Measurements from ENCODE around the gene MMADHC. TPM values are rescaled to one million over a fixed set of nuclear protein-coding genes. Genes with fewer than 3 reads are reported as not detected.
A peak's percentile ranks its signal among the peaks of the same experiment; 100 is the strongest.

Gene MMADHC
- total RNA-seq (2014; rRNA removed; shearing (Covaris generic)) = 245 and 248 TPM in 2 replicates

DNA sequence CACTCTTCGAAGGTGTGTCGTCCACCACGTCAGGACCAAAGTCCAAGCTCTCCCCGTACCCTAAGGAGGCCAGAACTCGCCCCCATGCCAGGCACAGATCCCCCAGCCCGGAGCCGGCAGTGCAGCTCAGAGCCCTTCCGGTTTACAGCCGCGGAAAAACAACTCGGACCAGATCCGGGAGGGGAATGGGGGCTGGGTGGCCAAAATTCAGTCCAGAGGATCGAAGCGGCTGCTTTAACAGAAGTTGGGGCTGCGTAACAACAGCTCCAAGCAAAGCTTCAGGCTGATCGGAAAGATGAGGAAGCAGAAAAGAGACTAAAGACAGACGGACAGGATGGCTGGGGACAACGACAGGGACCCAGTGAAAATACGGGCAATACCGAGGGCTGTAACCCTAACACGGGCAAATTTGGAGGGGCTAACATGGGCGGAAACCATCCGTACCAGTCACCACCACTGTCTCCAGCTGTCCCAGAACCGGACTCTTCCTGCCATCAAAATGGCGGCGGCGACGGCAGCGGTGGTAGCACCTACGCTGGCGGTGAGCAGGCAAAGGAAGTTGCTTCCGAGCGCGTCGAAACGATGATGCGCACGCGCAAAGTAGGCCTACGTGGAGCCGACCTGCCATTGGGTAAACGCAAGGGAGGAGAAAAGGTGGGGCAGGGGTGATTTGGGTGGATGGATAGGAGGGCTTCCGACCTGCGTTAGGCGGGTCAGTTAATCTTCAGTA lies at the start of gene MMADHC:
Gene MMADHC, minus strand, starts transcription at position 556 of the 730 bp plus-strand sequence. CDS start 678 bp downstream, outside the sequence.
- peak; percentile 93 for DNase-seq (ENCODE audit: low read depth)

GRCh38 chr2:149634103-149634502 lies 46.5 kb upstream of the MMADHC start:
- DNase-seq (ENCODE audit: low read depth) = no peak

DNA sequence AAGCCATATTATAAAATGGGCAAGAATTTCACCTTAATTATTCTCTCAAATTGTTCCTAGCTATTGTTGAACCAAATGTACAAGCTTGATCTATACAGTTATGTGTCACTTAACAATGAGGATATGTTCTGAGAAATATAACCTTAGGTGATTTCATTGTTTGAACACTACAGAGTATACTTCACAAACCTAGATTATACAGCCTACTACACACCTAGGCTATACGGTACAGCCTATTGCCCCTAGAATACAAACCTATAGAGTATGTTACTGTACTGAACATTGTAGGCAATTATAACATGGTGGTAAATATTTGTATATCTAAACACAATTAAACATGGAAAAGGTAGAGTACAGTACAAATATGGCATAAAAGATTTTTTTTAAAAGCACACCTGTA lies 42.9 kb upstream of the MMADHC start:
- DNase-seq (ENCODE audit: low read depth) = no peak

DNA sequence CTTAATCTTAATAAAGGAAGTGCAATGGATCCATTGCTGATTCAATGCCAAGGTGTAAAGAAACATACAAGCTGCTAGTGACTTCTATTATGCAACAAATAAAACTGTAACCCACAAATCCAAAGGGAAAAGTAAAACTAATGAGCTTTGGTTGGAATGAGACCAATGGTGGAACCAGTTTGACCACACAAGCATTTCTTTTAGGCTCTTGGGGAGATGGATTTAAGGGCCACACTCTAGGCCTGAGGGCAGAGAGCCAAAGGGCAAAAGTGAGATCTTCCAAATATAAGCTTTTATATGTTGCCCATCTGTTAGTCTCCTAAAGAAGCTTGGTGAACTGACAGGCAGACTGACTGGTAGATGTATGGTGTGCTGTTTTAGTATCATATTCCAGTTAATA lies 41.5 kb upstream of the MMADHC start:
- no peak for DNase-seq (ENCODE audit: low read depth)

DNA sequence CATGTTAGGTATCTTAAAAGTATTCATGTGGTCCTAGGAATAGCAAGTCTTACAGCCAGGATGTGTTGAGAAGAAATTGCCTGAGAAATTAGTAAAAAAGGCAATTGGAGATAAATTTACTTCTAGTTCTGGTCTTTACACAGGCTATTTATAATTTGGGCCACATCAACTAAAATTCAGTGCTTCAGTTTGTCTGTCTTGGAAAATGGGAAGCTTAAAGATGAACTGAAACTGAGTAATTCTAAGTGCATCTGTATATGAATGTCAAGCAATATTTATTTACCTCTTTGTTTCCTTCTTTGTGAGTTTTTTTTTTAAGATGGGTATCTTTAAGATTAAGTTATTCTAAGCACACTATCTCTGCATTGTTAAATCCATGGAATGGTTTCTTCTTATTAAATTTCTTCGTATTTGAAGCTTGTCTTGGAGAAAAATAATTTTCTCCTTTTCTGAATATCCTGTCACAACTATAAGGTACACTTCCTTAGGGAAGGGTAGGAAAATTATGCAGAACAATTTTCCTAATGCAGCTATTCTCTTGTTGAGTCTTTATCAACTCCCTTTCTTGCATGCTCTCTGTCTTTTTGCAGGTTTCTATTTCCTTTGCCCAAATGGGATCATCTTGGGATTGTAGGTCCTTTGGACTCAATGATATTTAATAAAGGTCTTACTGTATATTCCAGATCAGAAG lies 39.7 kb upstream of the MMADHC start:
- no peak for DNase-seq (ENCODE audit: low read depth)

DNA sequence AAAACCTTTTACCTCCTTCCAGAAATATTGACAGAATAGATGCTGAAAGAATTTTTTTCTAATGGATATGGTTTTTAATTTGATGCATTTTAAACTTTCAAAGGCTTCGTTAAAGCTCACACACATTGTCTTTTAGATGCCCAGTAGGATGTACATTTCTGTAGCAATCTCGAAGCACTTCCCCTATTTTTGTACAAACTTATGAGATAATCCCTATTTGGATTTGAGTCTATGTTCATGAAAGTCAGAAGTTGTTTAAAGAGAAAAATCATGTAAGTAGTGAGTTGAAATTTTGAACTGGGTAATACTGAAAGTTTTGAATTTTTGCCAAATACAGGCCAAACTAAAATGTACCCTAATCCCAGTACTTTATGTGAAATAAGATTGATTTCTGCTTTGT lies 38.1 kb upstream of the MMADHC start:
- DNase-seq (ENCODE audit: low read depth) = no peak

GRCh38 chr2:149625271-149625670 lies 37.7 kb upstream of the MMADHC start:
- no peak for DNase-seq (ENCODE audit: low read depth)

- DNase-seq (ENCODE audit: low read depth) = no peak
Measured at GRCh38 chr2:149622343-149622742, 34.8 kb upstream of the MMADHC start.

DNA sequence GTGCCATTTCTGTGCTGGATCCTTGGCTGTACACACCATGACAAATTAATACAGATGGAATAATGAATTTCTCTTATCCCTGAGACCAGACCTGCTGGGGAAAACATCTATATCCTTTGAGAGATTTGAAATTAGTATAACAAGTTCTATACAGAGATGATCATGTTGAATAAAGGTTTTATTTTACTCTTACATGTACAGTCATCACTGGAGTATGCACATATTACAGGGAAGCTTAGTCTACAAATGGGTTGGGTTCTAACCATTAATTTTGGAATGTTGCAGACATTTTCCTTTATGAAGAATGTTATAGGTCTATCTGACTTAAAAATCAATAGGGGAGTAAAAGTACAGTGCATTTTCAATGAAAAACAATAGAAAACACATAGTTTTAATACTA lies 29.9 kb upstream of the MMADHC start:
- DNase-seq (ENCODE audit: low read depth) = peak; percentile 15

DNA sequence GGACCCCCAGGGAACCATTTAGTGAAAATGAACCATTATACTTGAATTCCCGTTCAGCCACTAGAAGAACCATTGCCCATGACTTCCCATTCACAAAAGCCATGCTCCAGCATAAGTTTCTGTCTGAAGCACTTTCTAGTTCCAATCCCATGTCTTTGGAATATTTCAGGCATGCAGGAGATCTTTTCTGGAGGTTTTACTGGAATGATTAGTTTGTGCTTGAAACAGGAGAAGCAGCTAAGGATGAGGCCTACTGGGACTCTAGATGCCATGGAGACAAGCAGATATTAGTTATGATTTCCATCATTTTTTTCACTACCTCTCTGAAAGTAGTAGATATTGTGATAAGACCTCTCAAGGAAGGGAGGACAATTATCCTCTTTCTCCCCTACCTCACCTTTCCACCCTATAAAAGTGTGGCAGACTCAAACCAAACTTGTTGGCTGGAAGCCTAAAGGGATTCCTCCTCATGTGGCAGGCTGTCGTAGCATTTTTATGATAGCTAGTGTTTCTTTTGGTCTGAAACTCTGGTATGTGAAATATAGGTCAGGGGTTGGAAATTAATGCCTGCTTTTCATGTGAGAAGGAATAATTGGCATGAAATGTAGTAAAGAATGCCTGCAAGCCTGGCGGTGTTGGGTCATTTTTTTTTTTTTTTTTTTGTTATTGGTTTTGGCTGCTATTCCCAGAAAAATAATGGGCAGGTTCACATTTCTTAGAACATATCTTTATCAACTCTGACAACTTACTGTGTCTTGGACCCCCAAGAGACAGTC lies 29.3 kb upstream of the MMADHC start:
- DNase-seq (ENCODE audit: low read depth) = peak; percentile 12

DNA sequence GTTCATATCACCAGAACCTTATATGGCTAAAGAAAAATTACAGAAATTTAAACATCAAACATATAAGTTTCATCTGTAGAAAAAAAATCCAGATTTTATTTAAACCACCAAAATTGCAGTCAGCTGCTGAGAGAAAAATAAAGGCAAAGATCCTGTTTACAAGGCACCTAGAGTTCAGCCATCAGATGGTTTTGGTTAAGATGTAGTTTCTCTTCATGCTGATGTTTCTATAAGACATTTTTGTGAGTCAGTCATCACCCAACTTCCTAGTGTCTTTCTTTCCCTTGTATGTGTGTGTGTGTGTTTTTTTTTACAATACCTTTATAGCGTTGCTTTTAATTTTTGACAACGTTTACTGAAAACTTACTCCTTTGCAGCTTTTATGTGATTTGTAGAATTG lies 26.1 kb upstream of the MMADHC start:
- DNase-seq (ENCODE audit: low read depth) = no peak

- no peak for DNase-seq (ENCODE audit: low read depth)
Measured at GRCh38 chr2:149612122-149612521, 24.5 kb upstream of the MMADHC start.

DNA sequence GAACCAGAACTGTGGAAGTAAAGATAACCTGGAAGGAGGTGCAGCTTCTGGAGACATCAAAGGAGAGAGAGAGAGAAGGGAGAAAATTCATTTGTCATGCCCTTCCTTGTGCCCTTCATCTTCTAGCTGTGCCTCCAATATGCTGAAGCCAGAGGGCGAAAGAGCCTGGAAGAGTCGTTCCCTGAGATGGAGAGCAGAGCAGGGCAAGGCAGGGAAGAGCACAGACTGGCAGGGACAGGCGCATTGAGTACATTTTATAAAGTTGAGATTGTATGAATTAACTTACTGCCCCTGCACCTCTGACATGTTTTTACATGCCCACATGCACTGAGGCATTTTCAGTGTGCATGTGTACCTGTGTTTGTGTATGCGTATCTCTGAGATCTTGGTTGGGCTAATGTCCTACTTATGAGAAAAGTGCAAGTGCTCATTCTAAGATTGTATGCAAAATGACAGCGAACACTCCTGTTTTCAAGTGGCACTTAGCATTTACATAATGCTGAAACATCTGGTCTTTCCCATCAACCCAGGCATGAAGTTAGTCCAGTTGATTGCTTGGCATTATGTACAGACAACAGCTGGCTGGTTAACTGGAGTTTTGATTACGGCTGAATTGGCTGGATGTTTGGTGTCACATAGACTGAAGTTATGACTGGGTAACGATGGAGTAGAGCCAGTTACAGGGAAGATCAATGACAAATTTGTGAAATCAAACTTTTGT lies 23.7 kb upstream of the MMADHC start:
- no peak for DNase-seq (ENCODE audit: low read depth)

DNA sequence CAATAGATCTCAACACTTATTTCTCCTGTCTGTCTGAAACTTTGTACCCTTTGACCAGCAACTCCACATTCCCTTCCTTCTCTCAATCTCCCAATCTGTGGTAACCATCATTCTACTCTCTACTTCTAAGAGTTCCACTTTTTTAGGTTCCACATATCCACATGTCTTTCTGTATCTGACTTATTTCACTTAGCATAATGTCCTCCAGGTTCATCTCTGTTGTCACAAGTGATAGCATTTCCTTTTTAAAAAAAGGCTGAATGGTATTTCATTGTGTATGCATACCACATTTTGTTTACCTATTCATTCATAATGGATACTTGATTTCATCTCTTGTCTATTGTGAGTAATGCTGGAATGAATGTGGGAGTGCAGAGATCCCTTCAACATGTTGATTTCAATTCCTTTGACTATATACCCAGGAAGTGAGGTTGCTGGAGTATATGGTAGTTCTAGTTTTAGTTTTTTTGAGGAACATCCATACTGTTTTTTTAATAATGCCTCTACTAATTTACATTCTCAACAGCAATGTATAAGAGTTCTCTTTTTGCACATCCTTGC lies 18.8 kb upstream of the MMADHC start:
- peak; percentile 19 for DNase-seq (ENCODE audit: low read depth)

DNA sequence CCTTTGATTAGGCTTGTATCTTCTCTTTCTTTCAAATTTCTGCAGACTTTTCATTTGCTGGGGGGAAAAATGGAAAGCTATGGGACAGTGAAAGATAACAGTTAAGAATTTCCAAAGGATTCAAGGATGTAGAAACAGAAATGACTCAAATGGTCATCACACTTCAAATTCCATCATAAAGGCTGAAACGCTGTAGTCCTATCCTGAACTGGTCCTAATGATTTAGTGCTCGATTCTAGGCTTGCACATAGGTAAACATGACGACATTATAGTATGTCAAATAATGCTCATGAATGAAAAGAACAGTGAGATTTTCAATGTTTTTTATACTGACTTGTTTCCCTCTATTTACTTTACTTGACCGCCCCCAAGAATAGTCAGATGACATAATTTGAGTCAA lies 15.7 kb upstream of the MMADHC start:
- no peak for DNase-seq (ENCODE audit: low read depth)

DNA sequence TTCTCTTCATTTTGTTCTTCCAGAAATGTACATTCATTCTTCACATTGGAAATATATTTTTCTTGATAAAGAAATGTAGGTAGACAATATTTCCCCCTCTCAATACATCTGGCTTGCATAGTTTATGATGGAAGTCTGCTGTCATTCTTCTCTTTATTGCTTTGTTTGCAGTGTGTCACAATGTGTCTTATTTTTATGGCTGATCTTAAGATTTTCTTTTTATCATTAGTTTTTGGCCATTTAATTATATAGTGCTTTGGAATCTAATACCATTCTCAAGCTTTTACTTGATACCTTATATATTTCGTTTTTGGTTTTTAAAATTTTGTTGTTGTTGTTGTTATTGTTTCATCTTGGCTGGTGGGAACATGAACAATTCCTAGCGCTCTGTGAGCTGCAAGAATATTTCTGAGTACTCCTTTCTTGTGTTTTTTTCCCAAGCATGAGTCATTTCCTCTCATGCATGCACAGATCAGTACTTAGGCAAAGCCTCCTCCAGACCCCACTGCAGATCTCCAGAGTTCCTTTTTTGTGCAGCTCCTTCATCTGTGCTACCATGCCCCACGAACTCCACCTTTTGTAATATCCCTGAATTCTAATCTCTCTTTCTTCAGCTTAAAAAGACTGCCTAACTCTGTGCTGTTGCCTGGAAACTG lies 13.7 kb upstream of the MMADHC start:
- DNase-seq (ENCODE audit: low read depth) = peak; percentile 60

DNA sequence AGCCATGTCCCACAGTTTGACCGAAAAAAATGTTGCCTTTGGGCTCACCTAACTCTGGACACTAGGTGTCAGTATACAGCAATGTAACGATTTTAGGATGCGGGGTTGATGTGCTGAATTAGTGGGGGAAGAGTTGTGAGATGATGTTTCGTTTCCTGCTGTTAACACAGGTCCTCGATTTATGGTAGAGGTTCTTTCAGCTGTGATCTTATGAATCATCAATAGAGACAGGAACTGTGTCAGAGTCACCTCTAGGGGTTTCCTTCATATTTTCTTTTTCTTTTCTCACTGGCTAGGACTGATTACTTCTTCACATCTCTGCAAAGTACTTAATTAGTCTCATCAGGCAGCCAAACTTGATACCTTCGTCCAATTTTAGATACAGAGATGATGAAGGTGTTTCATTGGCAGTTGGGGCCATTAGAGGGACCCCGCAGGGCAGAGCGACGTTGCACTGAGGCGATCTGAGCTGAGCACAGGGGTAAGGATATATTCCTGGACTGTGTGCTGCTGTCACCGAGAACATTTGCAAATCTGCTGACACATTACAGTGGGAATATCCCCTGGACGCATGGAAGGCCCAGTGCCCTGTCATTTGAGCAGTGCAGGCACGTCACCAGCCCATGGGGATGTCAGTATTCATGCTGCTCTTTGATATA lies 10.2 kb upstream of the MMADHC start:
- peak; percentile 85 for DNase-seq (ENCODE audit: low read depth)

DNA sequence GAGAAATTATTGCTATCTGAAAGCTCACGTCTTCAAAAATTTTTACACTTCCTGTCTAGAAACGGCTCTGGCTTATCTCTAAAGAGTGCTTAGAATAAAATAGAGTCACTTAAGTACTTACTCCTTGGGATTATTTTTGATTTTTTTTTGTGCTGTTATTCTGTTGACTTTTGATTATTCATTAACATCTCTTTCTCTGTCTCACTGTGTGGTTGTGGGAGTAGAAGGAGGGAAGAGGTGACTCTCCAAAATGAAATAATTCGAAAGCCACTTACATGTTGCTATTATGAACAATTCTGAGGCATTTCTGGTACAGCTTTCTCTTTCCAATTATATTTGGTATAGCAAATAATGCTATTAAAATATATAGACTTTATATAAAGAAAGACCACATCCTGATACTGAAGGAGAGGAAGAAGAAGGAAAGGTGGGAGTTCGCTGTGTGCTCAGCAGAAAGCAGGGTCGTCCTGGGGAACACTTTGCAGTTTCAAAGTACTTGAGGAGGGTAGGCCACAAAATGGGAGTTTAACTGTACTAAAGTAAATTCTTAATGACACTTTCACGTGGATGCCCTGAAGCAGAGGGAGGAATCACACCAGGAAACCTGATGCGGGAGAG lies 9.6 kb upstream of the MMADHC start:
- no peak for DNase-seq (ENCODE audit: low read depth)

DNA sequence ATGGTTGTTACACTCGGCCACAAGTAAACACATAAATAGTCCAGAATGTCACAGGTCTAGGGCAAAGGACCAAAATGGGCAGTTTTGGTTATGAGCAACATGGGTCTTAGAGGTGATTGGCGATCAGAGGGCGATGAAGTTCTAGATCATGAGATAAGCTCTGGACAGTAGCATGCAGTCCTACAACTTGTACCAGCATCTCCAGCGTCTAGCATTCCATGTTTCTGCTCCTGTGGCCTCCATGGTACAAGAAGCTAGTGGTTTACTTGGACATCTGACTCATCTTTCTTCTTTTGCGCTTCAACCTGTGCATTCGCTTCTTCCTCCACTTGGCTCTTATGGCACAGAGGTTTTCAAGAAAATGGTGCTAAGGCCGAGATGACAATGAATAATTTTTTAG lies 8.9 kb upstream of the MMADHC start:
- no peak for DNase-seq (ENCODE audit: low read depth)

Data from M059J (cell line).